HepG2 (cell line): Measurements from ENCODE around the gene SNX30. TPM values are rescaled to one million over a fixed set of nuclear protein-coding genes. Genes with fewer than 3 reads are reported as not detected.
A peak's percentile ranks its signal among the peaks of the same experiment; 100 is the strongest.

Experiments
- ATAC-seq: fragments of 200-7000 bp; cut with Tn5 transposase; 3 replicates; pipeline ENCODE4 v1.9.1; 2020; ENCODE audit warnings: mild to moderate bottlenecking, moderate library complexity
- BruUV-seq: library from RNA; stranded (reverse); fragments of 400-500 nt; replicated peaks from 2 replicates; lab custom pipeline; 2021; lab: Mats Ljungman, UMichigan
- CTCF ChIA-PET: fragments of 300-600 bp; formaldehyde crosslinking; extraction: SDS; loops from one replicate; lab custom pipeline; 2021; ENCODE audit warnings: low total read pairs, inconsistent platforms, low intra/inter-chr PET ratio; lab: Yijun Ruan, JAX
- POLR2A ChIA-PET: fragments of 350-600 bp; sonication (Branson Sonifier 250); formaldehyde crosslinking; loops from one replicate; lab custom pipeline; 2020; ENCODE audit warnings: antibody characterized with exemption, inconsistent platforms; lab: Yijun Ruan, JAX
- DNase-seq: peaks from one replicate; pipeline ENCODE4 v3.0.0-alpha.2; 2015; ENCODE audit warnings: low spot score
- FAIRE-seq: peaks from 3 replicates; lab custom pipeline; 2011; peaks lifted over from hg19 to GRCh38; lab: Jason Lieb, UNC
- H2AFZ ChIP-seq: one replicate; pipeline ENCODE4 v1.6.1; 2011; ENCODE audit warnings: low read length, inconsistent platforms
- H3K27ac ChIP-seq: fragments of 300-600 bp; 3 replicates; pipeline ENCODE4 v1.8.0; 2011; ENCODE audit warnings: mixed run types, mild to moderate bottlenecking, mixed read lengths, low read length, inconsistent platforms; ENCODE audit not compliant: insufficient read depth; ENCODE audit errors: extremely low read length
- H3K27me3 ChIP-seq, 2 experiments: fragments of 200-600 bp in 1 of 2; 2 replicates in 1 of 2; 3 replicates in 1 of 2; pipeline versions ENCODE4 v1.6.0 to v1.8.0; 2011; ENCODE audit warnings: low read length in 2 of 2, mild to moderate bottlenecking in 2 of 2, moderate library complexity in 2 of 2, inconsistent platforms in 1 of 2; ENCODE audit not compliant: insufficient read depth in 2 of 2, control insufficient read depth in 1 of 2
- H3K36me3 ChIP-seq, 2 experiments: fragments of 200-600 bp in 1 of 2; replicated peaks in 1 of 2; 2 replicates in 1 of 2; 3 replicates in 1 of 2; pipeline versions ENCODE4 v1.5.1 to v1.8.0; 2011; ENCODE audit warnings: low read length in 2 of 2, inconsistent platforms in 1 of 2; ENCODE audit not compliant: insufficient read depth in 2 of 2, control insufficient read depth in 1 of 2
- H3K4me1 ChIP-seq: 2 replicates; pipeline ENCODE4 v1.5.1; 2012; ENCODE audit warnings: low read length, inconsistent platforms; ENCODE audit not compliant: insufficient read depth
- H3K4me2 ChIP-seq: 2 replicates; pipeline ENCODE4 v1.6.0; 2011; ENCODE audit warnings: low read depth, low read length, inconsistent platforms
- H3K4me3 ChIP-seq, 3 experiments: fragments of 200-600 bp in 1 of 3; sonication (generic), shearing (Covaris generic) in 1 of 3; replicated peaks in 1 of 3; 2 replicates each; pipeline ENCODE4 v1.5.1; 2011 to 2016; ENCODE audit warnings: low read length in 3 of 3, inconsistent platforms in 2 of 3, low read depth in 2 of 3, mild to moderate bottlenecking in 2 of 3, control low read depth in 1 of 3, mixed read lengths in 1 of 3; ENCODE audit not compliant: insufficient read depth in 1 of 3
- H3K79me2 ChIP-seq: one replicate; pipeline ENCODE4 v1.6.1; 2011; ENCODE audit warnings: low read length, inconsistent platforms; ENCODE audit not compliant: insufficient read depth
- H3K9ac ChIP-seq: 2 replicates; pipeline ENCODE4 v1.6.0; 2011; ENCODE audit warnings: mild to moderate bottlenecking, low read depth, low read length, inconsistent platforms; ENCODE audit not compliant: insufficient read depth
- H3K9me3 ChIP-seq: 2 replicates; pipeline ENCODE4 v1.5.1; 2012; ENCODE audit warnings: mild to moderate bottlenecking, low read length
- H4K20me1 ChIP-seq: 2 replicates; pipeline ENCODE4 v1.6.0; 2011; ENCODE audit warnings: inconsistent platforms, mild to moderate bottlenecking, low read length, moderate library complexity; ENCODE audit not compliant: insufficient read depth
- HIVEP1 ChIP-seq: sonication (generic); formaldehyde crosslinking; IDR thresholded peaks from 2 replicates; pipeline ENCODE4 v1.4.0; 2020; ENCODE audit warnings: mild to moderate bottlenecking, missing genetic modification reagents
- PHB2 ChIP-seq: fragments of 450-650 bp; IDR thresholded peaks from 2 replicates; pipeline ENCODE4 v1.6.1; 2018; ENCODE audit not compliant: partially characterized antibody
- ZBTB40 ChIP-seq, 2 experiments: fragments of 450-650 bp in 1 of 2; sonication (generic) in 1 of 2; formaldehyde crosslinking in 1 of 2; IDR thresholded peaks; 2 replicates each; pipeline versions ENCODE4 v1.6.1 to v1.8.0; 2016 to 2022; ENCODE audit warnings: antibody characterized with exemption in 1 of 2, mild to moderate bottlenecking in 1 of 2, missing genetic modification reagents in 1 of 2
- WGBS: methylation state at CpG from one replicate; pipeline ENCODE4 v1.1.6; 2017; ENCODE audit warnings: low lambda C conversion rate; 5-methylcytosine and 5-hydroxymethylcytosine counted together
- in situ Hi-C: cut with HindIII; loops from 2 replicates; pipeline ENCODE4 v1.10.0; 2017; ENCODE audit warnings: low pct_unique_long_range_greater_than_20kb; ENCODE audit not compliant: extremely low pct_ligation_motif_present
- intact Hi-C: fragments of 100-400 bp; cut with micrococcal nuclease; formaldehyde crosslinking; loops from one replicate; pipeline ENCODE4 v1.10.0; 2022; ENCODE audit not compliant: unreplicated experiment
- polyA plus RNA-seq, 8 experiments: library from polyadenylated mRNA; depleted of rRNA in 3 of 8; stranded (reverse) in 7 of 8; unstranded in 1 of 8; fragments of >200 nt; fragmentation: Illumina TruSeq in 4 of 8; extraction: Trizol in 4 of 8; gene quantifications; 2 replicates each; pipeline versions ENCODE4 v1.2.1 to v1.2.3, GENCODE V29; 2011 to 2016; ENCODE audit warnings: low read depth in 4 of 8, missing spikeins in 1 of 8, mixed read lengths in 1 of 8; ENCODE audit not compliant: insufficient read depth in 1 of 8
- total RNA-seq, 5 experiments: library from RNA; depleted of rRNA; stranded (reverse); fragments of >200 nt; fragmentation: Illumina TruSeq; extraction: Trizol; gene quantifications; 2 replicates each; pipeline ENCODE4 v1.2.3, GENCODE V29; 2016; ENCODE audit warnings: low read depth in 1 of 5

SNX30 gene
- total and polyA plus RNA-seq, 2 of the 13 experiments (the other 11 are each of a cell fraction or from before 2014, with no cell fraction given) = 4.4 to 12.4 TPM

DNA sequence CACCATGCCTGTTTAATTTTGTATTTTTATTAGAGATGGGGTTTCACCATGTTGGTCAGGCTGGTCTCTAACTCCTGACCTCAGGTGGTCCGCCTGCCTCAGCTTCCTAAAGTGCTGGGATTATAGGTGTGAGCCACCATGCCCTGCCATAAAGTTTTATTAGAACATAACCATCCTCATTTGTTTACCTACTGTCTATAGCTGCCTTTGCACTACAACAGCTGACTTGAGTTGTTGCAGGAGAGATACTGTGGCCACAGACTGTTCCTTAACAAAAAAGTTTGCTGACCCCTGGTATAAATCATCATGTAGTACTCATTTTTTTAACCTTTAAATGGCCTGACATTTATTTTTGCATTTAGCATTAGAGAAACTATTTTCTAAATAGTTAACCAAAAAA is 31.7 kb downstream of the SNX30 start:
- no peak for ATAC-seq
- no peak for FAIRE-seq
- intact Hi-C loops = no loop called here
- no peaks in the 10 kb centered on the region for H3K36me3 ChIP-seq
- BruUV-seq = no TSS peak
- no peaks in the 10 kb centered on the region for H3K9me3 ChIP-seq
- in situ Hi-C loops = no loop called here
- TF ChIP-seq HIVEP1 (CRISPR knock-in tag) (no peak), PHB2 (no peak), ZBTB40 (IDR thresholded peaks at IDR 0.05) (no peak), ZBTB40 (CRISPR knock-in tag; IDR thresholded peaks at IDR 0.05) (0 out of 2 replicates have a peak, but pooled peaks have one; percentile 34)
- TF ChIP-seq, all 625 proteins: peak for 1
- no peak for DNase-seq
- Histone ChIP-seq H3K4me2 (no peak overlapping the region), H3K4me3 (no peak overlapping the region), H3K27me3 (no peaks in the 10 kb centered on the region), H3K27ac (no peak overlapping the region), H3K79me2 (no peaks in the 10 kb centered on the region), H2AFZ (no peak overlapping the region), H3K4me1 (peaks cover 9% of the 10 kb centered on the region), H4K20me1 (no peaks in the 10 kb centered on the region; the same call in 1 of the 2 replicates), H3K9ac (no peak overlapping the region)
- ChIA-PET CTCF (no interaction called here), POLR2A (no interaction called here)
- WGBS = 93% methylated on average over 1 of the region's 1 CpG
